ENCODE results near the gene ACAP1.
"Not testable (repeated sequence)": the region's sequence is repeated elsewhere in the genome, so short reads cannot be mapped to it uniquely, and the experiment has no call there.

ACAP1 gene

DNA sequence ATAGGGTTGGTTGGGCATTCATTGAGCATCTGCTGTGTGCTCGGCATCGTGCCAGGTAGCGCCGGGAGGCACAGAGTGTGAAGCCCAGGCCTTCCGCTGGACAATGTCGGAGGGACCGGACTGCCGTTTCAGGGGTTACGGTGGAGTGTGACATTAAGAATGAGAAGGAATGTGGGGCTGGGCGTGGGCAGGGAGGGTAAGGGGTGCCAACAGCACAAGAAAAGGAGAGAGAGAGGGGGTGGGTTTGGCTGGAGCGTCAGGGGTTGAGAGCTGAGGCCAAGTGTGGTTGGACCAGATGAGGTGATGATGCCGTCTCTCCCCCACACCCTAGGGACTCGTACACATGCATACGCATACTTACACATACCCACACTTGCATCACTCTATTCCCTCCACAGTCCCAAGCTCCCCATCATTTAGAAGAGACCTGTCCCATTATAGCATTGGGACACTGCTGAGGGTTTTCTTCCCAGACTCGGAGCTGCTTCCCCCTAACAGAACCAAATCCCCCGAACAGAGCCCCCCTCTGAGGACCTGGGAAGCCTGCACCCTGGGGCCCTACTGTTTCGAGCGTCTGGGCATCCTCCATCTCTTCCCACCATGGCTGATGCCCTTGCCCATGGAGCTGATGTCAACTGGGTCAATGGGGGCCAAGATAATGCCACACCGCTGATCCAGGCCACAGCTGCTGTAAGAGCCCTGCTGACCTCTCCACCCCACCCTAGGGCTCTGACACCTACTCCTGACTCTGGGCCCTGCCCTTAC is 12.3 kb downstream of the ACAP1 start:
- no peak for DNase-seq (ENCODE audit: low spot score in 2 of 2)
- in situ Hi-C loops (cut with MboI; ENCODE audit: low sequenced_read_pairs) = loop anchor here (5.0 kb wide), 1 partner anchor 66 kb away; the partner anchor contains the start of gene SLC2A4
- Histone ChIP-seq H3K4me3 (no peak overlapping the region), H3K36me3 (replicated peaks) (no peaks in the 10 kb centered on the region), H3K9me3 (no peaks in the 10 kb centered on the region), H3K27me3 (ENCODE audit: low read depth) (no peaks in the 10 kb centered on the region), H3K4me1 (no peaks in the 10 kb centered on the region)

- in situ Hi-C loops (cut with MboI; ENCODE audit: low sequenced_read_pairs) = no loop called here
Observed at GRCh38 chr17:7351665-7352502, 15.6 kb downstream of the ACAP1 start, which contains the start of gene KCTD11. KCTD11 (plus strand) TSS chr17:7352162.

DNA sequence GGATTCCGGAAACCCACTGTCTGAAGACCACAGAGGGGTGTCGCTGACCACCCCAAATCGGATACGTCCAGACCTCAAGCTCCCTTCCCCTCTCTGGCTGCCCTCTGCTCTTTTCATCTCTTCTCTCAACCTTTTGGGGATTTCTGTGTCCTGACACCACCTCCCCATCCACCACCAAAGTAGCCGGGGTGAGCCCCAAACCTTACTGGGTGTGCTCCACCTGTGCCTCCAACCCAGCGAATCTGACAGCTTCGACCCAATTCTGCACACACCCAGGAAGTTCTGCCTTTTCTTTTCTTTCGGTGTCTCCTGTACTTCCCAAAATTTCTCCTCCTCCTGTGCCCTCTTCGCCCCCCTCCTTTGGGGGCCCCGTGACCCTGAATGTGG is 16.2 kb downstream of the ACAP1 start:
- no peak for DNase-seq (ENCODE audit: low spot score in 2 of 2)
- in situ Hi-C loops (cut with MboI; ENCODE audit: low sequenced_read_pairs) = no loop called here
- Histone ChIP-seq H3K27me3 (ENCODE audit: low read depth) (no peaks in the 10 kb centered on the region), H3K36me3 (replicated peaks) (no peaks in the 10 kb centered on the region), H3K4me3 (peak overlapping the region; percentile 34; the same call in 1 of the 2 replicates), H3K9me3 (no peaks in the 10 kb centered on the region), H3K4me1 (peaks cover 3% of the 10 kb centered on the region; the same call in 1 of the 2 replicates)

More at GRCh38 chr17:7351665-7352502, 15.6 kb downstream of the ACAP1 start, which contains the start of gene KCTD11:
- Histone ChIP-seq H3K4me1 (peaks cover 3% of the 10 kb centered on the region; the same call in 1 of the 2 replicates), H3K36me3 (replicated peaks) (no peaks in the 10 kb centered on the region), H3K9me3 (no peaks in the 10 kb centered on the region), H3K4me3 (peak within 1 kb of the TSS; percentile 34), H3K27me3 (ENCODE audit: low read depth) (no peaks in the 10 kb centered on the region)
- peak; percentile 3 to 71 for DNase-seq (ENCODE audit: low spot score in 2 of 2)

DNA sequence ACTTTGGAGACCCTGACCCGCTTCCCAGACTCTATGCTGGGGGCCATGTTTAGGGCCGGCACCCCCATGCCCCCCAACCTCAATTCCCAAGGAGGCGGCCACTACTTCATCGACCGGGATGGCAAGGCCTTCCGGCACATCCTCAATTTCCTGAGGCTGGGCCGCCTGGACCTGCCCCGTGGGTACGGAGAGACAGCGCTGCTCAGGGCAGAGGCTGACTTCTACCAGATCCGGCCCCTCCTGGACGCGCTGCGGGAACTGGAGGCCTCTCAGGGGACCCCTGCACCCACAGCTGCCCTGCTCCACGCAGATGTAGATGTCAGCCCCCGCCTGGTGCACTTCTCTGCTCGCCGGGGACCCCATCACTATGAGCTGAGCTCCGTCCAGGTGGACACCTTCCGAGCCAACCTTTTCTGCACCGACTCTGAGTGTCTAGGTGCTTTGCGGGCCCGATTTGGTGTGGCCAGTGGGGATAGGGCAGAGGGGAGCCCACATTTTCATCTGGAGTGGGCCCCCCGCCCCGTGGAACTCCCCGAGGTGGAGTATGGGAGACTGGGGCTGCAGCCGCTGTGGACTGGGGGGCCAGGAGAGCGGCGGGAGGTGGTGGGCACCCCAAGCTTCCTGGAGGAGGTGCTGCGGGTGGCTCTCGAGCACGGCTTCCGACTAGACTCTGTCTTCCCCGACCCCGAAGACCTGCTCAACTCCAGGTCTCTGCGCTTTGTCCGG is 16.7 kb downstream of the ACAP1 start:
- peaks cover 3% of the 10 kb centered on the region; the same call in 1 of the 2 replicates for H3K4me1 ChIP-seq
- in situ Hi-C loops (cut with MboI; ENCODE audit: low sequenced_read_pairs) = no loop called here
- H3K36me3 ChIP-seq (replicated peaks) = no peaks in the 10 kb centered on the region
- no peak for DNase-seq (ENCODE audit: low spot score in 2 of 2)
- H3K4me3 ChIP-seq = no peak overlapping the region
- H3K9me3 ChIP-seq = no peaks in the 10 kb centered on the region
- H3K27me3 ChIP-seq (ENCODE audit: low read depth) = no peaks in the 10 kb centered on the region

GRCh38 chr17:7354262-7354843 is 18.0 kb downstream of the ACAP1 start:
- Histone ChIP-seq H3K4me3 (no peak overlapping the region), H3K36me3 (replicated peaks) (no peaks in the 10 kb centered on the region), H3K9me3 (no peaks in the 10 kb centered on the region), H3K4me1 (peaks cover 3% of the 10 kb centered on the region; the same call in 1 of the 2 replicates), H3K27me3 (ENCODE audit: low read depth) (no peaks in the 10 kb centered on the region)
- DNase-seq (ENCODE audit: low spot score in 2 of 2) = peak in 1 of 2 experiments; percentile 22
- in situ Hi-C loops (cut with MboI; ENCODE audit: low sequenced_read_pairs) = no loop called here

- Histone ChIP-seq H3K27me3 (ENCODE audit: low read depth) (no peaks in the 10 kb centered on the region), H3K4me1 (peaks cover 3% of the 10 kb centered on the region; the same call in 1 of the 2 replicates), H3K4me3 (no peak within 1 kb of the TSS), H3K9me3 (no peaks in the 10 kb centered on the region), H3K36me3 (replicated peaks) (no peaks in the 10 kb centered on the region)
- in situ Hi-C loops (cut with MboI; ENCODE audit: low sequenced_read_pairs) = no loop called here
- DNase-seq (ENCODE audit: low spot score in 2 of 2) = no peak
Observed at GRCh38 chr17:7355053-7355452, 18.7 kb downstream of the ACAP1 start, which contains the start of gene TMEM95. TMEM95 (plus strand) TSS chr17:7355156; CDS start chr17:7355205, 49 bp downstream.

GRCh38 chr17:7355573-7355972 is 19.2 kb downstream of the ACAP1 start:
- Histone ChIP-seq H3K27me3 (ENCODE audit: low read depth) (no peaks in the 10 kb centered on the region), H3K9me3 (no peaks in the 10 kb centered on the region), H3K4me3 (no peak overlapping the region), H3K36me3 (replicated peaks) (no peaks in the 10 kb centered on the region), H3K4me1 (peaks cover 3% of the 10 kb centered on the region; the same call in 1 of the 2 replicates)
- in situ Hi-C loops (cut with MboI; ENCODE audit: low sequenced_read_pairs) = no loop called here
- DNase-seq (ENCODE audit: low spot score in 2 of 2) = no peak

DNA sequence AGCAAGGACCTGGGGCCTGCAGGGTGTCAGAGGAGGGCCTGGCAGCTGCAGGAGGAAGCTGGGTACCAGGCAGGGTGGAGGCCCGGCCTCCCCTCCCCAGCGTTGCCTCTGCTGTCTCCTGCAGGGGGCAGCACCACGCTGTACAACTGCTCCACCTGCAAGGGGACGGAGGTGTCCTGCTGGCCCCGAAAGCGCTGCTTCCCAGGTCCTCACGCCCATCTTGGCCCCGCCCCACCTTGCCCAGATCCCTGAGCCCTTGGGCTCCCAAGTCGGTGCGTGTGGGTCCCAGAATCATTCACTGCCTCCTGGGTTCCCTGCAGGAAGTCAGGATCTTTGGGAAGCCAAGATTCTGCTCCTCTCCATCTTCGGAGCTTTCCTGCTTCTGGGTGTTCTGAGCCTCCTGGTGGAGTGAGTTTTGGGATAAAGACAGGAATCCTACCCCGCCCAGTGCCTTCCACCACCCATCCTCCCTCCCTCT is 19.8 kb downstream of the ACAP1 start:
- no peaks in the 10 kb centered on the region for H3K9me3 ChIP-seq
- H3K36me3 ChIP-seq (replicated peaks) = no peaks in the 10 kb centered on the region
- H3K27me3 ChIP-seq (ENCODE audit: low read depth) = no peaks in the 10 kb centered on the region
- no peak overlapping the region for H3K4me3 ChIP-seq
- H3K4me1 ChIP-seq = peaks cover 3% of the 10 kb centered on the region; the same call in 1 of the 2 replicates
- in situ Hi-C loops (cut with MboI; ENCODE audit: low sequenced_read_pairs) = no loop called here
- peak; percentile 80 to 95 for DNase-seq (ENCODE audit: low spot score in 2 of 2)

DNA sequence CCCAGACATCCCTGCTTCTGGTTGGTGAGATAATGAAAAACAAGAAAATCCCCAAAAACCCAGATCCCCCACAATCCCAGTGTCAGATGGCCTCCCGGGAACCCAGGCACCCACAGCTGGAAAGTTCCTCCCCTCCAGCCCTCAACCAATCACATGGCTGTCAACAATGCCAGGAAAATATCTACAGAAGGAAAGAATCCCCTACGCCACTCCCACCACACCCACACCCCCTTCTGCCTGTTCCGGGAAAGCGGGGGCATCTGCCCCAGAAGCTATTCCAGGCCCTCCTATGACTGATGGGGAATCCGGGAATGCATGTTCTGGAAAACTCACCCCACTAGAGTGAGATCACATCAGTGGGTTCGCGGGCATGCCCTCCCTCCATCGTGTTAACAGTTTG is 20.4 kb downstream of the ACAP1 start:
- in situ Hi-C loops (cut with MboI; ENCODE audit: low sequenced_read_pairs) = no loop called here
- H3K4me3 ChIP-seq = no peak overlapping the region

DNA sequence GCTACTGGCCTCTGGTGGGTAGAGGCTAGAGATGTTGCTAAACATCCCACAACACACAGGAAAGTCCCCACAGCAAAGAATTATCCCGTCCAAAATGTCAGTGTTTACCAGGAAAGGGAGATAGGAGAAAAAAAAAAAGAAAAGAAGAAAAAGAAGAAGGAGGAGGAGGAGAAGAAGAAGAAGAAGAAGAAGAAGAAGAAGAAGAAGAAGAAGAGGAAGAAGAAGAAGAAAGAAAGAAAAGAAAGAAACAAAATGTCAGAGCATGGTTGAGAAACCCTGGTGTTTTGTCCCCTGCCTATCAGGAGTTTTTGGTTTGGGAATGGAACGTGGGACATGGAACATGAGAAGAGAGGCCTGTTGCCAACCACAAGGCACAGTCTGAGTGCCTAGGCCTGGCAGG is 21.1 kb downstream of the ACAP1 start:
- in situ Hi-C loops (cut with MboI; ENCODE audit: low sequenced_read_pairs) = no loop called here
- Histone ChIP-seq H3K4me3 (no peak overlapping the region), H3K36me3 (replicated peaks) (no peaks in the 10 kb centered on the region), H3K4me1 (peaks cover 3% of the 10 kb centered on the region; the same call in 1 of the 2 replicates), H3K27me3 (ENCODE audit: low read depth) (no peaks in the 10 kb centered on the region), H3K9me3 (no peaks in the 10 kb centered on the region)
- no peak for DNase-seq (ENCODE audit: low spot score in 2 of 2)

More for the DNA sequence above, 20.4 kb downstream of the ACAP1 start:
- H3K4me1 ChIP-seq = peaks cover 3% of the 10 kb centered on the region; the same call in 1 of the 2 replicates
- no peaks in the 10 kb centered on the region for H3K9me3 ChIP-seq
- H3K27me3 ChIP-seq (ENCODE audit: low read depth) = no peaks in the 10 kb centered on the region
- DNase-seq (ENCODE audit: low spot score in 2 of 2) = no peak
- H3K36me3 ChIP-seq (replicated peaks) = no peaks in the 10 kb centered on the region

GRCh38 chr17:7361906-7362305 is 25.6 kb downstream of the ACAP1 start:
- no peak for DNase-seq (ENCODE audit: low spot score in 2 of 2)
- no peak overlapping the region for H3K4me3 ChIP-seq
- in situ Hi-C loops (cut with MboI; ENCODE audit: low sequenced_read_pairs) = no loop called here
- no peaks in the 10 kb centered on the region for H3K36me3 ChIP-seq (replicated peaks)
- no peaks in the 10 kb centered on the region for H3K4me1 ChIP-seq
- H3K27me3 ChIP-seq (ENCODE audit: low read depth) = no peaks in the 10 kb centered on the region
- H3K9me3 ChIP-seq = no peaks in the 10 kb centered on the region

DNA sequence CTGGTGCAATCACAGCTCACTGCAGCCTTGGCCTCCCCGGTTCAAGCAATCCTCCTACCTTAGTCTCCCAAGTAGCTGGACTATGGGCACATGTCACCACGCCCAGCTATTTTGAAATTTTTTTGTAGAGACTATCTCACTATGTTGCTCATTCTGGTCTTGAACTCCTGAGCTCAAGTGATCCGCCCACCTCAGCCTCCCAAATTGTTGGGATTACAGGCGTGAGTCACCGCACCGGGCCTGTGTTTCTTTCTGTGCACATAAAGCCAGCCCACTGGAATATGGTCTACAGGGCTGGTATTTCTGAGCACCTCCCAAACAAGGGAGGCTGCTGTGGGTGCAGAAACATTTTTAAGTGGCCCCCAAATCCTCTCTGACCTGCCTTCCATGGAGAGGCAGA is 27.0 kb downstream of the ACAP1 start:
- in situ Hi-C loops (cut with MboI; ENCODE audit: low sequenced_read_pairs) = no loop called here
- H3K4me3 ChIP-seq = no peak overlapping the region
- H3K9me3 ChIP-seq = no peaks in the 10 kb centered on the region
- no peaks in the 10 kb centered on the region for H3K36me3 ChIP-seq (replicated peaks)
- DNase-seq (ENCODE audit: low spot score in 2 of 2) = no peak
- no peaks in the 10 kb centered on the region for H3K27me3 ChIP-seq (ENCODE audit: low read depth)
- no peaks in the 10 kb centered on the region for H3K4me1 ChIP-seq

- H3K27me3 ChIP-seq (ENCODE audit: low read depth); H3K4me1 ChIP-seq; H3K9me3 ChIP-seq; H3K36me3 ChIP-seq (replicated peaks); in situ Hi-C loops (cut with MboI; ENCODE audit: low sequenced_read_pairs); DNase-seq (ENCODE audit: low spot score in 2 of 2); H3K4me3 ChIP-seq: not testable (repeated sequence)
Observed at GRCh38 chr17:7365963-7366362, 29.6 kb downstream of the ACAP1 start.

Measured in HAP-1 (cell line).